Measurements from ENCODE around the gene MTHFR. TPM values are rescaled to one million over a fixed set of nuclear protein-coding genes. Genes with fewer than 3 reads are reported as not detected.

MTHFR gene
- total and polyA plus RNA-seq, 7 experiments from 2014 or later = 10.0 to 64.4 (median 49.5) TPM

DNA sequence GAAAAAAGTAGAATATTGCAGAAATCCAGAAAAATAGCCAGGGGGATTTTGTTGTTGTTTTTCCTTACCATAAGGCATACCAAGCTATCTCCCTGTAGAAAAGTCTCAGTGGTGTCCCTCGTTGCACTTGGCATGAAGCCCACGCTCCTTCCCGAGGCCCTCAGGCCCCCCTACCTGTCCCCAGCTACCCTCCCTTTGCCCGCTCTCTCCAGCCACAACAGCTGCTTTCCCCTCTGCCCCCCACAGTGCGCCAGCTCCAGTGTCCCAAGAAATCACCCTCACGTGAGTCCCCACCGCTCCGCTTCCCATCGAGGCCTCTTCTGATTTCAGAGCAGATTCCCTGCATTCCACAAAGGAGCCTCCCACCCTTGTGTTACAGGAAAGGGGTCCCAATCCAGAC lies 61.5 kb downstream of the MTHFR start:
- ChIA-PET POLR2A (interaction anchor here (0.6 to 1.5 kb wide), 2 partner anchors 8 to 18 kb away, joined by 3 to 4 read pairs; partner anchors contain the start of gene AGTRAP), CTCF (no interaction called here)
- Mint-ChIP-seq H3K27ac (peak overlapping the region in 3 of 9 donors; percentile 19 to 51 (median 49)), H3K27me3 (no peaks in the 10 kb centered on the region), H3K36me3 (peaks cover 4 to 20% (median 13%) of the 10 kb centered on the region in 5 donors), H3K4me3 (no peak overlapping the region), H3K9me3 (no peaks in the 10 kb centered on the region), H3K4me1 (peaks cover 39 to 58% (median 48%) of the 10 kb centered on the region in 7 donors)
- Histone ChIP-seq H3K27me3 (ENCODE audit: control insufficient read depth in 2 of 2, insufficient read depth in 2 of 2, low read length in 2 of 2) (no peaks in the 10 kb centered on the region), H3K4me3 (ENCODE audit: low read length) (no peak overlapping the region), H3K4me1 (ENCODE audit: control insufficient read depth in 2 of 2, insufficient read depth in 2 of 2, low read length in 2 of 2) (peaks cover 29 to 38% of the 10 kb centered on the region in 2 donors), H3K27ac (ENCODE audit: low read depth, low read length) (no peak overlapping the region), H3K9me3 (ENCODE audit: control insufficient read depth in 2 of 3, low read length in 3 of 3) (no peaks in the 10 kb centered on the region), H3K36me3 (ENCODE audit: control insufficient read depth in 2 of 3, insufficient read depth in 3 of 3, low read length in 3 of 3) (peaks cover 0 to 36% (median 4%) of the 10 kb centered on the region in 3 experiments)
- intact Hi-C loops (cut with micrococcal nuclease) = no loop called here
- DNase-seq = no peak
- ATAC-seq = no peak

GRCh38 chr1:11741919-11742558 lies 63.7 kb downstream of the MTHFR start:
- ChIA-PET CTCF (interaction anchor here (1.5 kb wide), 1 partner anchor 78 kb away, joined by 4 read pairs; the partner anchor contains the start of gene FBXO6), POLR2A (interaction anchor here (1.1 to 1.8 kb wide), 2 partner anchors 22 to 166 kb away, joined by 3 to 6 read pairs; no protein-coding TSS in a partner anchor)
- no peak for DNase-seq
- Mint-ChIP-seq H3K27me3 (no peaks in the 10 kb centered on the region), H3K27ac (peak overlapping the region in 2 of 9 donors; percentile 8 to 21), H3K36me3 (peaks cover 4 to 22% (median 13%) of the 10 kb centered on the region in 5 donors), H3K9me3 (no peaks in the 10 kb centered on the region), H3K4me3 (peak overlapping the region in 7 of 10 donors; percentile 6 to 76 (median 50)), H3K4me1 (peaks cover 51 to 70% (median 64%) of the 10 kb centered on the region in 7 donors)
- Histone ChIP-seq H3K4me1 (ENCODE audit: control insufficient read depth in 2 of 2, insufficient read depth in 2 of 2, low read length in 2 of 2) (peaks cover 38 to 48% of the 10 kb centered on the region in 2 donors), H3K27me3 (ENCODE audit: control insufficient read depth in 2 of 2, insufficient read depth in 2 of 2, low read length in 2 of 2) (no peaks in the 10 kb centered on the region), H3K9me3 (ENCODE audit: control insufficient read depth in 2 of 3, low read length in 3 of 3) (no peaks in the 10 kb centered on the region), H3K36me3 (ENCODE audit: control insufficient read depth in 2 of 3, insufficient read depth in 3 of 3, low read length in 3 of 3) (peaks cover 0 to 16% (median 4%) of the 10 kb centered on the region in 3 experiments), H3K27ac (ENCODE audit: low read depth, low read length) (no peak overlapping the region), H3K4me3 (ENCODE audit: low read length) (no peak overlapping the region)
- intact Hi-C loops (cut with micrococcal nuclease) = no loop called here
- no peak for ATAC-seq

DNA sequence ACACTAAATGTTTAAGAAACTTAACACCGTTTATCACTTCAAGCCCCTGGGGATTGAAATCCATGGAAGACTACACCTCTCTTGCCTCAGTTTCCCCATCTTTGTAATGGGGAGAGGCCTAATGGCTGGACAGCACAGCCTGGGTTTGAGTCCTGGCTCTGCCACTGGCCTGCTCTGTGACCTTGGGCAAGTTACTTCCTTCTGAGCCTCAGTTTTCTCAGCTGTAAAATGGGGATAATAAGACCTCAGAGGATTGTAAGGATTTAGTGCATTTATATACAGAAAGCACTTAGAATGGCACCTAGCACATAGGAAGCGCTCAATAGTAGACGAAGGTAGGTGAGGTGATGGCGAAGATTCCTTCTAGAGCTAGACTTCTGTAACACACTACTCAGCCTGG lies 64.3 kb downstream of the MTHFR start:
- DNase-seq (no peak), ATAC-seq (no peak)
- peaks cover 0 to 11% (median 4%) of the 10 kb centered on the region in 3 experiments for H3K36me3 ChIP-seq (ENCODE audit: control insufficient read depth in 2 of 3, insufficient read depth in 3 of 3, low read length in 3 of 3)
- Mint-ChIP-seq H3K4me1 (peaks cover 54 to 71% (median 68%) of the 10 kb centered on the region in 7 donors), H3K27ac (peak overlapping the region in 1 of 9 donors; percentile 68), H3K9me3 (no peaks in the 10 kb centered on the region), H3K4me3 (peak overlapping the region in 7 of 10 donors; percentile 8 to 84 (median 71)), H3K36me3 (peaks cover 0 to 23% (median 8%) of the 10 kb centered on the region in 5 donors), H3K27me3 (no peaks in the 10 kb centered on the region)
- ChIA-PET POLR2A (interaction anchor here (1.1 to 1.8 kb wide), 3 partner anchors 22 to 166 kb away, joined by 3 to 6 read pairs (median 5); partner anchors contain the start of gene MAD2L2), CTCF (interaction anchor here (1.5 kb wide), 1 partner anchor 77 kb away, joined by 4 read pairs; the partner anchor contains the start of gene FBXO6)
- H3K27ac ChIP-seq (ENCODE audit: low read depth, low read length) = no peak overlapping the region
- peaks cover 41 to 52% of the 10 kb centered on the region in 2 donors for H3K4me1 ChIP-seq (ENCODE audit: control insufficient read depth in 2 of 2, insufficient read depth in 2 of 2, low read length in 2 of 2)
- no peaks in the 10 kb centered on the region for H3K9me3 ChIP-seq (ENCODE audit: control insufficient read depth in 2 of 3, low read length in 3 of 3)
- no peaks in the 10 kb centered on the region for H3K27me3 ChIP-seq (ENCODE audit: control insufficient read depth in 2 of 2, insufficient read depth in 2 of 2, low read length in 2 of 2)
- intact Hi-C loops (cut with micrococcal nuclease) = no loop called here
- H3K4me3 ChIP-seq (ENCODE audit: low read length) = peak overlapping the region; percentile 29

DNA sequence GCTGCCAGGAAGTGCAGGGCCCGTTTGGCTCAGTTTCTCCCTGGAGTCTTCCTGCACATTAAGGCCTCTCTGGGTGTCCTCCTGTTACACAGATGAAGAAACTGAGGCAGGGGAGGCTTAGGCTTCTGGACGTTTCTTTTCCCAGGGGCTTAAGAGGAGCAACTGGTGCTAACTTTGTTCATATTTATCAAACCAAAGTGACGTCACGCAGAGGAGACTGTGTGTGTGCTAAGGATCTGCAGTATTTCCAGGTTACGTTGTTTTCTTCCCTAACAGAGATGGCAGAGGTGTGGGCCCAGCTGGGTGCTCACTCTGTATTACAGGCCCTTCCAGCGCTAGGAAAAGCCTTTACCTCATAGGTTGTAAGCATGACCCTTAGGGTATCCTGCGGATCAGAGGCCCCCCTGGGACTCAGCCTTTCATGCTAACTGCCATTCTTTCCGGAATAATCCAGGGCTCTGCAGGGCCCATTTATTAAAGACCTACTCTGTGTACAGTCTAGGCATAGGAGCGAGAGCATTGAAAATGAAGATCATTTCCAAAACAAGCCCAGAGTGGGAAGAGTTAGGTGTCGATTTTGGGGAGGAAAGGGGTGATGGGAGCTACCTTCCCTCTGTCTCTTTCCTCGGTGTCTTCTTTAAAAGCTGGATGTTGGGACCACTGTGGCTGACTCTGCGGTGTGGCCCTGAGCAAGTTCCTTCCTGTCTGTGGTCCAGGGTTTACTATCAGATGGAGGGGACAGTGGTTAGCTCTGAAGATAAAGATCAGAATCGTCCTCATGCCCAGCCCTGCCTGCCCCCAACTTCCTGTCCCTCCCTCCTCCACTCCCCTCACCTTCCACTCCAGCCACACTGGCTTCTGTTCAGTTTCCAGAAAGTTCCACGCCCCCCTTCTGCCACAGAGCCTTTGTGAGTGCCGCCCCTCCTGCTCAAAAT lies 65.2 kb downstream of the MTHFR start:
- ChIA-PET POLR2A (interaction anchor here (1.1 to 1.8 kb wide), 3 partner anchors 21 to 167 kb away, joined by 3 to 6 read pairs (median 5); partner anchors contain the start of gene MAD2L2), CTCF (interaction anchor here (1.5 kb wide), 1 partner anchor 76 kb away, joined by 4 read pairs; the partner anchor contains the start of gene FBXO6)
- no peaks in the 10 kb centered on the region for H3K27me3 Mint-ChIP-seq
- H3K4me3 Mint-ChIP-seq = peak overlapping the region; percentile 55 to 84 (median 69)
- Histone ChIP-seq H3K4me1 (ENCODE audit: control insufficient read depth in 2 of 2, insufficient read depth in 2 of 2, low read length in 2 of 2) (peaks cover 45 to 52% of the 10 kb centered on the region in 2 donors), H3K27ac (ENCODE audit: low read depth, low read length) (no peak overlapping the region), H3K36me3 (ENCODE audit: control insufficient read depth in 2 of 3, insufficient read depth in 3 of 3, low read length in 3 of 3) (peaks cover 0 to 5% (median 0%) of the 10 kb centered on the region in 3 experiments), H3K9me3 (ENCODE audit: control insufficient read depth in 2 of 3, low read length in 3 of 3) (no peaks in the 10 kb centered on the region), H3K4me3 (ENCODE audit: low read length) (peak overlapping the region; percentile 29), H3K27me3 (ENCODE audit: control insufficient read depth in 2 of 2, insufficient read depth in 2 of 2, low read length in 2 of 2) (no peaks in the 10 kb centered on the region)
- H3K36me3 Mint-ChIP-seq = peaks cover 0 to 17% (median 0%) of the 10 kb centered on the region in 5 donors
- intact Hi-C loops (cut with micrococcal nuclease) = no loop called here
- peak; percentile 52 for ATAC-seq
- H3K9me3 Mint-ChIP-seq = no peaks in the 10 kb centered on the region
- H3K27ac Mint-ChIP-seq = peak overlapping the region; percentile 5 to 82 (median 65)
- H3K4me1 Mint-ChIP-seq = peaks cover 53 to 72% (median 65%) of the 10 kb centered on the region in 7 donors
- no peak for DNase-seq

GRCh38 chr1:11738783-11739182 lies 67.0 kb downstream of the MTHFR start:
- H3K27me3 Mint-ChIP-seq = no peaks in the 10 kb centered on the region
- no peak overlapping the region for H3K27ac ChIP-seq (ENCODE audit: low read depth, low read length)
- peaks cover 0 to 4% (median 0%) of the 10 kb centered on the region in 3 experiments for H3K36me3 ChIP-seq (ENCODE audit: control insufficient read depth in 2 of 3, insufficient read depth in 3 of 3, low read length in 3 of 3)
- ChIA-PET CTCF (no interaction called here), POLR2A (no interaction called here)
- H3K4me1 ChIP-seq (ENCODE audit: control insufficient read depth in 2 of 2, insufficient read depth in 2 of 2, low read length in 2 of 2) = peaks cover 47 to 52% of the 10 kb centered on the region in 2 donors
- peak overlapping the region in 7 of 10 donors; percentile 25 to 96 (median 84) for H3K4me3 Mint-ChIP-seq
- H3K4me3 ChIP-seq (ENCODE audit: low read length) = no peak overlapping the region
- peaks cover 0 to 14% (median 0%) of the 10 kb centered on the region in 5 donors for H3K36me3 Mint-ChIP-seq
- DNase-seq (no peak), ATAC-seq (no peak)
- no peaks in the 10 kb centered on the region for H3K27me3 ChIP-seq (ENCODE audit: control insufficient read depth in 2 of 2, insufficient read depth in 2 of 2, low read length in 2 of 2)
- H3K9me3 ChIP-seq (ENCODE audit: control insufficient read depth in 2 of 3, low read length in 3 of 3) = no peaks in the 10 kb centered on the region
- H3K9me3 Mint-ChIP-seq = peaks cover 0 to 1% (median 0%) of the 10 kb centered on the region in 11 donors
- H3K27ac Mint-ChIP-seq = peak overlapping the region in 6 of 9 donors; percentile 3 to 90 (median 64)
- intact Hi-C loops (cut with micrococcal nuclease) = loop anchor here (5.0 to 10.0 kb wide), 6 partner anchors 64 to 1704 kb away; partner anchors contain the start of genes DFFA (in 1 of the 2), DISP3 (in 1 of the 2), FBXO6 (in 1 of the 2) and PEX14 (in 1 of the 2)
- peaks cover 55 to 75% (median 71%) of the 10 kb centered on the region in 7 donors for H3K4me1 Mint-ChIP-seq
